HL-60 (cell line): ENCODE data around the gene ANKRD12.

Source experiments
- CTCF ChIP-seq: IDR thresholded peaks from one replicate; pipeline ENCODE4 v1.5.1; 2011; ENCODE audit warnings: low read length, control low read depth, inconsistent platforms; ENCODE audit not compliant: insufficient read depth
- POLR2AphosphoS5 ChIP-seq: IDR thresholded peaks from 2 replicates; pipeline ENCODE4 v1.6.1; 2012; ENCODE audit warnings: low read depth
- SPI1 ChIP-seq: IDR thresholded peaks from 2 replicates; pipeline ENCODE4 v1.6.1; 2012; ENCODE audit warnings: low read depth, mild to moderate bottlenecking, borderline replicate concordance

- TF ChIP-seq CTCF: no peak
- no peak for TF ChIP-seq POLR2AphosphoS5
- TF ChIP-seq SPI1: no peak
Measured at GRCh38 chr18:9188359-9189231, 52.0 kb downstream of the ANKRD12 start.
